Upper lobe of left lung (tissue), 6 donors: Measurements from ENCODE around the gene MTG1. TPM values are rescaled to one million over a fixed set of nuclear protein-coding genes. Genes with fewer than 3 reads are reported as not detected.
"Not testable (repeated sequence)": the region's sequence is repeated elsewhere in the genome, so short reads cannot be mapped to it uniquely, and the experiment has no call there.

Experiments
- ATAC-seq, 2 donors: fragments of 200-7000 bp; cut with Tn5 transposase; one replicate each; pipeline ENCODE4 v1.9.1; 2022; ENCODE audit warnings: mild to moderate bottlenecking in 2 of 2, moderate library complexity in 2 of 2; ENCODE audit not compliant: low FRiP score in 2 of 2
- DNase-seq, 2 donors: peaks; one replicate each; pipeline ENCODE4 v3.0.0-alpha.2; 2019 to 2020
- H3K27ac ChIP-seq, 4 donors: fragments of 200-600 bp; sonication (generic); one replicate each; pipeline ENCODE4 v1.5.1; 2016 to 2019
- H3K27me3 ChIP-seq, 4 donors: fragments of 200-600 bp; sonication (generic); one replicate each; pipeline ENCODE4 v1.5.1; 2017 to 2019
- H3K36me3 ChIP-seq, 4 donors: fragments of 200-600 bp; sonication (generic); one replicate each; pipeline ENCODE4 v1.5.1; 2016 to 2019
- H3K4me1 ChIP-seq, 4 donors: fragments of 200-600 bp; sonication (generic); one replicate each; pipeline ENCODE4 v1.5.1; 2018 to 2019
- H3K4me3 ChIP-seq, 4 donors: fragments of 200-600 bp; sonication (generic); one replicate each; pipeline ENCODE4 v1.5.1; 2017 to 2019; ENCODE audit warnings: mild to moderate bottlenecking in 2 of 4, moderate library complexity in 1 of 4
- H3K9me3 ChIP-seq, 4 donors: fragments of 200-600 bp; sonication (generic); one replicate each; pipeline ENCODE4 v1.5.1; 2018 to 2019
- EP300 ChIP-seq, 4 donors: sonication (generic); formaldehyde crosslinking; IDR thresholded peaks; one replicate each; pipeline ENCODE4 v1.5.1; 2017; ENCODE audit warnings: antibody characterized with exemption in 4 of 4, control low read depth in 2 of 4
- POLR2A ChIP-seq, 4 donors: fragments of 450-650 bp; IDR thresholded peaks; one replicate each; pipeline ENCODE4 v1.5.1; 2016 to 2017; ENCODE audit warnings: antibody characterized with exemption in 4 of 4, mild to moderate bottlenecking in 2 of 4
- POLR2AphosphoS5 ChIP-seq, 2 donors: sonication (generic); formaldehyde crosslinking; IDR thresholded peaks; one replicate each; pipeline ENCODE4 v1.5.1; 2017; ENCODE audit warnings: antibody characterized with exemption in 2 of 2
- WGBS, 2 donors: methylation state at CpG; one replicate each; pipeline ENCODE4 v1.1.5; 2017 to 2018; 5-methylcytosine and 5-hydroxymethylcytosine counted together
- total RNA-seq, 6 donors: library from RNA; depleted of rRNA in 4 of 6; stranded (reverse); fragments of >200 nt in 4 of 6; gene quantifications; one replicate each; pipeline versions ENCODE4 v1.1.0 to v1.2.1, GENCODE V29; 2016 to 2021
- TF ChIP-seq, protein P1 (sequence below), 6 experiments: fragments of 450-650 bp in 4 of 6; fragments of 200-600 bp in 2 of 6; sonication (generic) in 2 of 6; IDR thresholded peaks; one replicate each; pipeline ENCODE4 v1.5.1; 2016 to 2019; ENCODE audit warnings: antibody characterized with exemption in 6 of 6
- donor health status: DM: no; HTN: no; CAD: no; lungs with moderate emphysema.
- donor health status: DM: no; HTN: yes; CAD: no; lungs with severe emphysema.

Gene MTG1
- total RNA-seq, 6 donors from 2014 or later: 21.0 to 155 (median 40.8) TPM

DNA sequence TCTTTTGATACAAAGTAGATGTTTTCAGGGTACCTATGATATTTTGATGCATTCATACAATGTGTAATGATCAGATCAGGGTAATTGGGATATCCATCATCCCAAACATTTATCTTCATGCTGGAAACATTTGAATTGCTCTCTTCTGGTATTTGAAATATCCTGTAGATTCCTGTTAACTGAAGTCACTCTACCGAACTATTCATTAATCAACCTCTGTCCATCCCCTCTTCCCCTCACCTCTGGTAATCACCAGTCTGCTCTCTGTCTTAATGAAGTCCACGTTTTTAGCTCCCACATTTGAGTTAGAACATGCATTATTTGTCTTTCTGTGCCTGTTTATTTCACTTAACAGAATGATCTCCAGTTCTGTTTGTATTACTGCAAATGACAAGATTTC lies 11.3 kb downstream of the MTG1 start:
- H3K4me1 ChIP-seq: peaks cover 0 to 9% (median 5%) of the 10 kb centered on the region in 4 donors
- ATAC-seq (no peak), DNase-seq (no peak)
- H3K36me3 ChIP-seq: peaks cover 13 to 85% (median 27%) of the 10 kb centered on the region in 4 donors
- TF ChIP-seq, protein P1, sequence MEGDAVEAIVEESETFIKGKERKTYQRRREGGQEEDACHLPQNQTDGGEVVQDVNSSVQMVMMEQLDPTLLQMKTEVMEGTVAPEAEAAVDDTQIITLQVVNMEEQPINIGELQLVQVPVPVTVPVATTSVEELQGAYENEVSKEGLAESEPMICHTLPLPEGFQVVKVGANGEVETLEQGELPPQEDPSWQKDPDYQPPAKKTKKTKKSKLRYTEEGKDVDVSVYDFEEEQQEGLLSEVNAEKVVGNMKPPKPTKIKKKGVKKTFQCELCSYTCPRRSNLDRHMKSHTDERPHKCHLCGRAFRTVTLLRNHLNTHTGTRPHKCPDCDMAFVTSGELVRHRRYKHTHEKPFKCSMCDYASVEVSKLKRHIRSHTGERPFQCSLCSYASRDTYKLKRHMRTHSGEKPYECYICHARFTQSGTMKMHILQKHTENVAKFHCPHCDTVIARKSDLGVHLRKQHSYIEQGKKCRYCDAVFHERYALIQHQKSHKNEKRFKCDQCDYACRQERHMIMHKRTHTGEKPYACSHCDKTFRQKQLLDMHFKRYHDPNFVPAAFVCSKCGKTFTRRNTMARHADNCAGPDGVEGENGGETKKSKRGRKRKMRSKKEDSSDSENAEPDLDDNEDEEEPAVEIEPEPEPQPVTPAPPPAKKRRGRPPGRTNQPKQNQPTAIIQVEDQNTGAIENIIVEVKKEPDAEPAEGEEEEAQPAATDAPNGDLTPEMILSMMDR (IDR thresholded peaks at IDR 0.05): no peak
- TF ChIP-seq POLR2A (IDR thresholded peaks at IDR 0.05) (no peak), EP300 (IDR thresholded peaks at IDR 0.05) (no peak), POLR2AphosphoS5 (IDR thresholded peaks at IDR 0.05) (no peak)
- H3K4me3 ChIP-seq: no peak overlapping the region
- WGBS, 2 donors: 65 to 75% methylated on average over 2 of the region's 2 CpGs
- H3K27me3 ChIP-seq: no peaks in the 10 kb centered on the region
- peaks cover 0 to under 1% (median 0%) of the 10 kb centered on the region in 4 donors for H3K9me3 ChIP-seq
- H3K27ac ChIP-seq: no peak overlapping the region

DNA sequence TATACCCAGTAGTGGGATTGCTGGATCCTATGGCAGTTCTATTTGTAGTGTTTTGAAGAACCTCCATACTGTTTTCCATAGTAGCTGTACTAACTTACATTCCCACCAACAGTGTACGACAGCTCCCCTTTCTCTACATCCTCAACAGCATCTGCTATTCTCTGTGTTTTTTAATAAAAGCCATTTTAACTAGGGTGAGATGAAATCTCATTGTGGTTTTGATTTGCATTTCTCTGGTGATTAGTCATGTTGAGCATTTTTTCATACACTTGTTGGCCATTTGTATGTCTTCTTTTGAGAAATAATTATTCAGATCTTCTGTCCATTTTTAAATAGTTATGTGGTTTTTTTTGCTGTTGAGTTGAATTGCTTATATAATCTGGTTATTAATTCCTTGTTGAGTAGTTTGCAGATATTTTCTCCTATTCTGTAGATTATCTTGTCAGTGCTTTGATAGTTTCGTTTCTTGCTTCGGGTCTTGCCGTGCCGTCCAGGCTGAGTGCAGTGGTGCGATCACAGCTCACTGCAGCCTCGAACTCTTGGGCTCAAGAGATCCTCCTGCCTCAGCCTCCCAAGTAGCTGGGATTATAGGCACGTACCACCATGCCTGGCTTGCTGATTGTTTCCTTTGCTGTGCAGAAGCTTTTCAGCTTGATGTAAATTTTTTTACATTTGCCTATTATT lies 12.0 kb downstream of the MTG1 start:
- Histone ChIP-seq H3K4me1 (peaks cover 0 to 4% (median 3%) of the 10 kb centered on the region in 4 donors), H3K9me3 (peaks cover 0 to 8% (median 0%) of the 10 kb centered on the region in 4 donors), H3K4me3 (no peak overlapping the region), H3K36me3 (peaks cover 13 to 89% (median 30%) of the 10 kb centered on the region in 4 donors), H3K27me3 (no peaks in the 10 kb centered on the region), H3K27ac (no peak overlapping the region)
- DNase-seq (no peak), ATAC-seq (no peak)
- WGBS, 2 donors: 95 to 99% methylated on average over 8 of the region's 8 CpGs
- TF ChIP-seq POLR2A (IDR thresholded peaks at IDR 0.05) (no peak), POLR2AphosphoS5 (IDR thresholded peaks at IDR 0.05) (no peak), EP300 (IDR thresholded peaks at IDR 0.05) (no peak)
- TF ChIP-seq, protein P1 (IDR thresholded peaks at IDR 0.05): no peak

DNA sequence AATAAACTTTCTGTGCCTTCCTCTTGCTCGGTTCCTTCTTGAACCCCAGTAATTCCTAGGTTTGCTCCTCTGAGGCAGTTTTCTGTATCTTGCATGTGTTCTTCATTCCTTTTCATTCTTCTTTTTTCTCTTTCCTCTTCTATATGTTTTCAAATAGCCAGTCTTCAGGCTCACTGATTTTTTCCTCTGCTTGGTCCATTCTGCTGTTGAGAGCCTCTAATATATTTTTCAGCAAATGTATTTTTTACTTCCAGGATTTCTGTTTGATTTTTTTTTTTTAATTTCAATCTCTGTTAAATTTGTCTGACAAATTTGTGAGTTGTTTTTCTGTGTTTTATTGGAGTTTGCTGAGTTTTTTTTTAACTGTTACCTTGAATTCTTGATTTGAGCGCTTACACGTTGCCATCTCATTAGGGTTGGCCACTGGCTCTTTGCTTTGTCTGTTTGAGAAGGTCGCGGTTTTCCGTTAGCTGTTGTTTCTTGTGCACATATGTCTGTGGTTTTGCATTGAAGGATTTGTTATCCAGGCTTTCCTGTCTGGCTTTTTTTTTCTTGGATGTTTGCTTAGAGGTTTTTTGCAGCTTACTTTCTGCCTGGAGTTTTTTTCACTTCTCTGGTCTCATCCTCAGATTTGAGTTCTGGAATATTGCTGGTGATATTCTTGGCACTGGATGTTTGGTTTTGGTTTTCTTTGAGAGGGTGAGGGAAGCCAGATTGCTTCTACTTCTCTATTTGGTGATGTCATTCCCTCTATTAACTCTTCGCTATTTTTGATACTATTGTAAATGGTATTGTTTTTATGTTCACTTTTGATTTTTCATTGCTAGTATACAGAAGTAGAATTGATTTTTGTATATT lies 17.8 kb downstream of the MTG1 start:
- Histone ChIP-seq H3K9me3 (peaks cover 6 to 30% (median 14%) of the 10 kb centered on the region in 4 donors), H3K4me3 (no peak overlapping the region), H3K27me3 (no peaks in the 10 kb centered on the region), H3K4me1 (no peaks in the 10 kb centered on the region), H3K36me3 (peaks cover 14 to 79% (median 22%) of the 10 kb centered on the region in 4 donors), H3K27ac (no peak overlapping the region)
- DNase-seq (no peak), ATAC-seq (no peak)
- TF ChIP-seq POLR2A (IDR thresholded peaks at IDR 0.05) (no peak), POLR2AphosphoS5 (IDR thresholded peaks at IDR 0.05) (no peak)
- TF ChIP-seq, protein P1 (IDR thresholded peaks at IDR 0.05): no peak
- 98 to 100% methylated on average over 7 of the region's 7 CpGs for WGBS, 2 donors

DNA sequence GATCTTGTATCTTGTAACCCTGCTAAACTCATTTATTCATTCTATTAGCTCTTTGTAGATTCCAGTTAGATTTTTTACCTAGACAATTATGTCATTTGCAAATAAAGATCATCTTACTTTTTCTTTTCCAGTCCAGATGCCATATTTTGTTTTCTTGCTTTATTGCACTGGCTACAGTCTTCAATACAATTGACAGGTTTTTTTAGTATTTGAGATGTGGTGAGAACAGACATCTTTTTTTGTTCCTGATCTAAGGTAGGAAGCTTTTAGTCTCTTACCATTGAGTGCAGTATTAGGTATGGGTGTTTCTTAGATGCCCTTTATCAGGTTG lies 18.4 kb downstream of the MTG1 start:
- no peaks in the 10 kb centered on the region for H3K27me3 ChIP-seq
- no peak overlapping the region for H3K27ac ChIP-seq
- H3K9me3 ChIP-seq: peaks cover 6 to 30% (median 14%) of the 10 kb centered on the region in 4 donors
- no peak overlapping the region for H3K4me3 ChIP-seq
- ATAC-seq (no peak), DNase-seq (no peak)
- H3K4me1 ChIP-seq: no peaks in the 10 kb centered on the region
- TF ChIP-seq EP300 (IDR thresholded peaks at IDR 0.05): no peak
- no peak for TF ChIP-seq POLR2AphosphoS5 (IDR thresholded peaks at IDR 0.05)
- TF ChIP-seq, protein P1 (IDR thresholded peaks at IDR 0.05): no peak
- no peak for TF ChIP-seq POLR2A (IDR thresholded peaks at IDR 0.05)
- H3K36me3 ChIP-seq: peaks cover 14 to 74% (median 22%) of the 10 kb centered on the region in 4 donors

DNA sequence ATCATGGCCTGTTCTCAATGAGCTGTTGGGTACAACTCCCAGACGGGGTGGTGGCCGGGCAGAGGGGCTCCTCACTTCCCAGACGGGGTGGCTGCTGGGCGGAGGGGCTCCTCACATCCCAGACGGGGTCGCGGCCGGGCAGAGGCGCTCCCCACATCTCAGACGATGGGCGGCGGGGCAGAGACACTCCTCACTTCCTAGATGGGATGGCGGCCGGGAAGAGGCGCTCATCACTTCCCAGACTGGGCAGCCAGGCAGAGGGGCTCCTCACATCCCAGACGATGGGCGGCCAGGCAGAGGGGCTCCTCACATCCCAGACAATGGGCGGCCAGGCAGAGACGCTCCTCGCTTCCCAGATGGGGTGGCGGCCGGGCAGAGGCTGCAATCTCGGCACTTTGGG lies 20.4 kb downstream of the MTG1 start:
- Histone ChIP-seq H3K36me3 (peaks cover 10 to 72% (median 28%) of the 10 kb centered on the region in 4 donors), H3K9me3 (peaks cover 6 to 30% (median 14%) of the 10 kb centered on the region in 4 donors)
- not testable (repeated sequence) for H3K27ac ChIP-seq, H3K4me3 ChIP-seq, ATAC-seq, H3K4me1 ChIP-seq, H3K27me3 ChIP-seq
- DNase-seq: peak in 1 of 2 donors; percentile 54
- WGBS, 2 donors: 96 to 100% methylated on average over 3 to 20 of the region's 23 CpGs
